Measurements from ENCODE around the gene MKI67.

Gene MKI67

GRCh38 chr10:128081222-128081621, 45.0 kb downstream of the MKI67 start:
- DNase-seq (ENCODE audit: low read depth), result no peak

- DNase-seq (ENCODE audit: low read depth), result no peak
These were observed 45.6 kb downstream of the MKI67 start for GRCh38 chr10:128080641-128081040.

- DNase-seq (ENCODE audit: low read depth), result no peak
These were observed 46.0 kb downstream of the MKI67 start for GRCh38 chr10:128080231-128080630.

- DNase-seq (ENCODE audit: low read depth), result no peak
These were observed 47.9 kb downstream of the MKI67 start for GRCh38 chr10:128078136-128078969.

GRCh38 chr10:128077155-128077875, 48.9 kb downstream of the MKI67 start:
- DNase-seq (ENCODE audit: low read depth), result no peak

GRCh38 chr10:128074589-128074988, 51.6 kb downstream of the MKI67 start:
- DNase-seq (ENCODE audit: low read depth), result no peak

GRCh38 chr10:128073890-128074289, 52.3 kb downstream of the MKI67 start:
- no peak for DNase-seq (ENCODE audit: low read depth)

- no peak for DNase-seq (ENCODE audit: low read depth)
These were observed 53.1 kb downstream of the MKI67 start for GRCh38 chr10:128072941-128073645.

GRCh38 chr10:128072046-128072445, 54.2 kb downstream of the MKI67 start:
- no peak for DNase-seq (ENCODE audit: low read depth)

GRCh38 chr10:128071417-128071782, 54.8 kb downstream of the MKI67 start:
- no peak for DNase-seq (ENCODE audit: low read depth)

GRCh38 chr10:128070721-128071416, 55.4 kb downstream of the MKI67 start:
- DNase-seq (ENCODE audit: low read depth), result no peak

GRCh38 chr10:128070161-128070560, 56.1 kb downstream of the MKI67 start:
- no peak for DNase-seq (ENCODE audit: low read depth)

- DNase-seq (ENCODE audit: low read depth), result peak; percentile 71
These were observed 56.7 kb downstream of the MKI67 start for GRCh38 chr10:128069351-128070051.

- DNase-seq (ENCODE audit: low read depth), result no peak
These were observed 57.6 kb downstream of the MKI67 start for GRCh38 chr10:128068398-128069285.

GRCh38 chr10:128067691-128068397, 58.4 kb downstream of the MKI67 start:
- no peak for DNase-seq (ENCODE audit: low read depth)

GRCh38 chr10:128066870-128067382, 59.3 kb downstream of the MKI67 start:
- DNase-seq (ENCODE audit: low read depth), result no peak

GRCh38 chr10:128065881-128066534, 60.2 kb downstream of the MKI67 start:
- no peak for DNase-seq (ENCODE audit: low read depth)

- DNase-seq (ENCODE audit: low read depth), result no peak
These were observed 61.1 kb downstream of the MKI67 start for GRCh38 chr10:128064970-128065580.

Measured in stimulated activated CD8-positive, alpha-beta memory T cell treated with anti-CD3 and anti-CD28 coated beads, Interleukin-15, amount 100 ng/mL, for 1 hour (primary cell).